Nucleus accumbens (tissue), 56 donors: ENCODE measurements around the gene TSPAN10.

Experiments used
- DNase-seq, 56 donors: peaks; one replicate each; lab custom pipeline; 2025; lab: John Stamatoyannopoulos, UW

TSPAN10 gene

DNA sequence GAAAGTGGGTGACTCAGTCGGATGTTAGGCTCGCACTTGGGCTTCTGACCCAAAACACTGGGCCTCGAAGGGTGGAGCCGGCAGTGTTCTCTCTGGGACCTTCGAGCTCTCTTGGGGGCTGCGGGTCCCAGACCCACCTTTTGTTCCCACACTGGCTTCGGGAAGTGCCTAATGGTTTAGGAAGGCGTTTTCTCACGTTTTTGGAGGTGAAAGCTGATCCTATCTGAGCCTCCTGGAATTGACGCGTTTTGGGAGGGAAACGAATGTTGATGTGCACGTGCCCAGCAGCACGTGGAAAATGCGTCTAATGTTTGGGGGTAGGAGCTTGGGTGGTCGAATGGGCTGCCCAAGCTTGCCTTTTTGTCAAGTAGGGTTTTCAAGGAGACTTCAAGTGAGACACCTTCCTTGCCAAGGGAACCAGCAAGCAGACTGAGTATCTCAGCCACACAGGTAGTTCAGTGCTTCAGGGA, 47.5 kb downstream of the TSPAN10 start:
- peak in 1 of 56 donors; percentile 50 for DNase-seq

DNA sequence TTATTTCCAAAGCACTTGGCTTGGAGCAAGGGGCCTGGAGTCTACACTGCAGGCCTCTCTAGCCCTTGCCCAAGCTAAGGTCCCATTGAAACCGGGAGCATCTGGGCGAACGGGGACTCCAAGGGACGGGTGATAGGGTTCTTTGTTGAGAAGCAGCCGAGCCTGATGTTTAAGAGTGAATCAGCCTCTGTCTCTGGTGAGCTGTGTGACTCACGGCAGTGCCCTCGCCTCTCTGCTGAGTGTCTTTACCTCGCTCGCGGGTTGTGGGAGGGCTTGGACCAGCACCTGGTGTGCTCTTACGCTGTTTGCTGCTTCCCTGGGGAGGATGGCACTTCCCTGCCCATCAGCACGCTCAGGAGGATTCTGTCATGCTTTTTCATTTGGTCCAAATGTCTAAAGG, 48.1 kb downstream of the TSPAN10 start:
- DNase-seq = peak in 16 of 56 donors; percentile 6 to 72 (median 28)

DNA sequence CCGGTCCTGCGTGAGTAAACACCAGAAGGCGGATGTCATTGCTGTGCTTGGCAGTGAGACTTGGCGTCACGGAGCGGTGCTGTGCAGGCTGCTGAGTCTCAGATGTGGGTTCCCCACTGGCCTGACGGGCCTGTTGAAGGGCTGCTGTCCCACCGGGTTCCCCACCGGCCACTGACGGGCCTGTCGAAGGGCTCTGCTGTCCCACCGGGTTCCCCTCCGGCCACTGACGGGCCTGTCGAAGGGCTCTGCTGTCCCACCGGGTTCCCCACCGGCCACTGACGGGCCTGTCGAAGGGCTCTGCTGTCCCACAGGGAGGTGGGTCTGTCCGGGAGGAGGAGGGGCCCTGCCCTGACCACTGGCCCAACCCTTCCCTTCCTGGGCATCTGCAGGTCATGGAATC, 49.6 kb downstream of the TSPAN10 start:
- DNase-seq = no peak

DNA sequence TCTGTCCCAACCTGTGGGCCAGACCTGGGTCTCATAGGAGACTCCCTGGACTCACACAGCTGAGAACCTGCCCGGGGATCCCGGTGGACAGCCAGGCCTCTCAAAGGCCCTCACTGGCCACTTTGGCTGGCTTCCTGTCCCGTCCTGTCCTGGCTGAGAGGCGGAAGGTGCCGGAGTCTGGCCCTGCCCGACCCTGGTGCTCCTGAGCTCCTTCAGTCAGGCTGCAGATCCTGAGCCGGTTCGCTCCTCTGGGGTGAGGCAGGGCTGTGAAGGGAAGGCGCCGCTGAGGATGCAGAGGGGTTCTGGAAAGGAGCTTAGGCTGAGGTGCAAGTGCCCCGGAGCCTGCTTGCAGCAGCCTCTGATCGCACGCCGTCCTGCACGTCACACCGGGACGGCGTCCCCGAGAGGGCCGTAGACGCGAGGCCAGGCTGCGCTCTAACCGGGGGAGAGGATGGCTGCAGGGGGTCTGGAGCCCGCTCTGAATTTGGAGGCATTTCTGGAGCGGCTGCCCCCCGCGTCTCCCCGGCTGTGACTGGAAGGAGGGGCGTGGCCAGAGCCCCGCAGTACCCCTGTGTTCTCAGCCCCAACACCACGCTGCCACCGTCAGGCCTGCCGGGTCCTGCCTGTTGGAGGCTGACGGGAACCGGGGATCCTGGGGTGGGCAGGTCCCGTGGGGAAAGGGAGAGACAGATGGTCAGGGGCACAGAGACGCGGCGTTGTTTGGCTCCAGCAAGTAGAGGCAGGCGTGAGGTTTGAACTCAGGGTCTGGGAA, 51.0 kb downstream of the TSPAN10 start:
- DNase-seq = no peak

DNA sequence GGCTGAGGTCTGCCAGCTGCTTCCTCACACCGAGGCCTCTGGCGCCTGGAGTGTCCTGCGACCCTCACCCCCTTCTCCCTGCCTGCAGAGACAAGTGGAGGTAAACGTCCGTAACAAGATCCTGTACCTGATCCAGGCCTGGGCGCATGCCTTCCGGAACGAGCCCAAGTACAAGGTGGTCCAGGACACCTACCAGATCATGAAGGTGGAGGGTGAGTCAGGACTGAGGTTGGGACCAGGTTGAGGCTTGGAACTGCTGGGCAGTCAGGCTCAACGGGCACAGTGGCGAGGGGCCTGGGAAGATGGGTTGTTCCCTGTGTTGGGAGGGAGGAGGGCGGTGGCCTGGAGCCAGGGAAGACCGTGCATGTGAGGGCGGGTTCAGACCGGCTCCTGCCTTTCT, 51.6 kb downstream of the TSPAN10 start:
- no peak for DNase-seq

DNA sequence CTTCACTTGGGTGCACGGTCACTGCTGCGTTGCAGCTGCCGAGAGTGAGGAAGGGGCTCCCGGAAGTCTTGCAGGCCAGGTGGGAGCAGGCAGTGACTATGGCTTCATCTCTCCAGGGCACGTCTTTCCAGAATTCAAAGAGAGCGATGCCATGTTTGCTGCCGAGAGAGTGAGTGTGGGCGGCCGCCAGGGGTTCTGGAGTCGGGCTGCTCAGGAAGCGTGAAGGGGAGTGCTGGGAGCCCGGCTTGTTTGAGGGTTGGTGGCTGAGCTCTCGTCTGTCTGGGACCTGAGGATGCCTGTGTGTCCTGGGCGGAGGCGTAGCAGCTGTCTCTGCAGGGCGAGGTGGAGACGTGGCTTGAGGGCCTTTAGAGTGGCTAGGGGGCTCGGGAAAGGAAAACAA, 53.1 kb downstream of the TSPAN10 start:
- peak in 5 of 56 donors; percentile 12 to 24 (median 16) for DNase-seq

DNA sequence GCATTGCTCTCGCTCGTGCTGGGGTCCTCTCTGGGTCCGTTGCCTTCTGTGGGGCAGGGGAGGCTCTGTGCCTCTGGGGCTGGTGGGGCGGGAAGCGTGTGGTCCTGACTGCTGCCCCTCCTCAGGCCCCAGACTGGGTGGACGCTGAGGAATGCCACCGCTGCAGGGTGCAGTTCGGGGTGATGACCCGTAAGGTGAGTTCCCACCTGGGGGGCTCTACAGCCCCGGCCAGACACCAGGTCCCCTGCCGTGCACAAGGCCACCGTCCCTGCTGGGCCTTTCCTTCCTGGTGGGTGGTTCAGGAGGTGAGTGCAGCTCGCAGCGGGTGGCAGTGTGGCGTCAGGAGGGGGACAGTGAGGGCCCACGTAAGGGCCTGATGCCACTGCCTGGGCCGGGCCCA, 53.6 kb downstream of the TSPAN10 start:
- DNase-seq = no peak

DNA sequence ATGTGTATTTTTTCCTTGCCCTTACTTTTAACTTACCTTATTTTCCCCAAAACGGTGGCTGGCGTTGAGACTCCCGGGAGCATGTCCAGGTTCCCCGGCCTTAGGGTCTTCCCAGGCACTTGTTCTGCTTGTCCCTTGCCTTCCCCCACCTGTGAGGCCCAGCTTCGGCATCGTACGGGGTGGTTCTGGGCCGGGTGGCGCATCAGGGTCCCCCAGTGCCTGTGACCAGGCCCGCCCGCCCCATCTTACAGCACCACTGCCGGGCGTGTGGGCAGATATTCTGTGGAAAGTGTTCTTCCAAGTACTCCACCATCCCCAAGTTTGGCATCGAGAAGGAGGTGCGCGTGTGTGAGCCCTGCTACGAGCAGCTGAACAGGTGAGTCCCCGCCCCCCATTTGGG, 54.2 kb downstream of the TSPAN10 start:
- no peak for DNase-seq

DNA sequence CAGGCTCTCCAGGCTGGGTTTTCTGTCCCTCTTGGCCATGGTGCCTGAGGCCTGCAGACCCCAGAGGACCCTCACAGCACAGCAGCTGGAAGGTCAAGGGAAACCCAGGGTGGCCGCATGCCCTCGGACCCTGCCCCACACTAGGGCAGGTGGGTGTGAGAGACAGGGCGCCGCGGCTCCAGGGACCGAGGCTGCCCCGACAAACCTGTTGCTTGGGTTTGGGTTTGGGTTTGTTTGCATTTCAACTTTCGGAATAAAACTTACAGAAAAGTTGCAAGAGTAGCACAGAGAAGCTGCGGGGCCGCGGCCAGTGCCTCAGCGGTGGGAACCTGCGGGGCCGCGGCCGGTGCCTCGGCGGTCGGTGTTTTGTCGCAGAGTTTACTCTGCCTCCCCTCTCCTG, 54.6 kb downstream of the TSPAN10 start:
- DNase-seq = no peak

DNA sequence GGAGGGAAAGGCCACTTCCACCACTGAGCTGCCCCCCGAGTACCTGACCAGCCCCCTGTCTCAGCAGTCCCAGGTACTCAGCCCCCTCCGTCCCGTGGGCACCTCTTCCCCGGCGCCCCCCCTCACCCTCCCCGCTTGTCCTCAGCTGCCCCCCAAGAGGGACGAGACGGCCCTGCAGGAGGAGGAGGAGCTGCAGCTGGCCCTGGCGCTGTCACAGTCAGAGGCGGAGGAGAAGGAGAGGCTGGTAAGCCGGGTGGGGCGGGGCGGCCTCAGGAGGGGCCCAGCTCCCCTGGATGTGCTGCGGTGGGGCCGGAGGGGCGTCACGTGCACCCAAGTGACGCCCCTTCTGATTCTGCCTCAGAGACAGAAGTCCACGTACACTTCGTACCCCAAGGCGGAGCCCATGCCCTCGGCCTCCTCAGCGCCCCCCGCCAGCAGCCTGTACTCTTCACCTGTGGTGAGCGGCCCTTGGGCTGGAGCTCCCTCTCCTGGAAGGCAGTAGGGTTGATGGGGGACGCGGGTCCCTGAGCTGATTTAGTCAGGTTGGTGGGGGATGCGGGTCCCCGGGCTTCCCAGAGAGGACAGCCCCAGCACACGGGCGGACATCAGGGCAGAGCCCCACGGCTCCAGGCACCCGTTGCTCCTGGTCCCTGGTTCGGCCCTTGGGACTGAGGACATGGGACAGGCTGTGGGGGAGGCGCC, 56.7 kb downstream of the TSPAN10 start:
- no peak for DNase-seq

DNA sequence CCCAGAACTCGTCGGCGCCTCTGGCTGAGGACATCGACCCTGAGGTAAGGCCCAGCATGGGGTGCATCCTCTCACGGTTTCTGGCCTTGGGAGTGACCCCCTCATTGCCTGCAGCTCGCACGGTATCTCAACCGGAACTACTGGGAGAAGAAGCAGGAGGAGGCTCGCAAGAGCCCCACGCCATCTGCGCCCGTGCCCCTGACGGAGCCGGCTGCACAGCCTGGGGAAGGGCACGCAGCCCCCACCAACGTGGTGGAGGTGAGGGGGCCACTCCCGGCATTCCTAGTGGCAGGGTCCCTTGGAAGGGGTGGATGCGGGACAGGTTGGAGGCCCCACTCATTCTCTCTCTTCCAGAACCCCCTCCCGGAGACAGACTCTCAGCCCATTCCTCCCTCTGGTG, 57.8 kb downstream of the TSPAN10 start:
- no peak for DNase-seq

DNA sequence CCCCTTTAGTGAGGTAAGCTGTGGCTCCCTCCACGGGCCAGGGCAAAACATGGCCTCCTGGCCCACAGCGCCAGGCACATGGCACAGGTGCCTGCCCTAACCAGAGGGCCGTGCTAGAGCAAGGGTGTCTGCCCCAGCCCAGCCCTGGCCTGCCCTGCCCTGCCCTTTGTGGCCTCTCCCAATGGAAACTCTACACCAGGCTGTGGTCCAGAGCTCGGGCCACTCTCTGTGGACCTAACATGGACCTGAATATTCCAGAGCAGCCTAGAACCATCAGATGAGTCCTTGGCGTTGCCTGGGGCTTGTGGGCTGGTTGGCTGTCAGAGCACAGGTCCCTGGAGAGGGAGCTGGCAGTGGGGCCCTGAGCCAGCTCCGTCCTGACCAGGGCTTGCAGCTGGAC, 58.2 kb downstream of the TSPAN10 start:
- no peak for DNase-seq

DNA sequence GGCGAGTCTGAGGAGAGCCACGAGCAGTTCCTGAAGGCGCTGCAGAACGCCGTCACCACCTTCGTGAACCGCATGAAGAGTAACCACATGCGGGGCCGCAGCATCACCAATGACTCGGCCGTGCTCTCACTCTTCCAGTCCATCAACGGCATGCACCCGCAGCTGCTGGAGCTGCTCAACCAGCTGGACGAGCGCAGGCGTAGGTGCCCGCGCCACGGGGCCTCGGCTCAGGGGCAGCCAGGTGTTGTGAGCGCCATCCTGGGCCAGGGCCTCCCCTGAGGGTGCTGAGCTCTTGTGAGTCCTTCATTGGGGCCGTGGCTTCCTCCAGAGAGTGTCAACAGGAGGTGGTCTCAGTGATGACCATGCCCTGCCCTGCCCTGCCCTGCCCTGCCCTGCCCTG, 58.8 kb downstream of the TSPAN10 start:
- no peak for DNase-seq

DNA sequence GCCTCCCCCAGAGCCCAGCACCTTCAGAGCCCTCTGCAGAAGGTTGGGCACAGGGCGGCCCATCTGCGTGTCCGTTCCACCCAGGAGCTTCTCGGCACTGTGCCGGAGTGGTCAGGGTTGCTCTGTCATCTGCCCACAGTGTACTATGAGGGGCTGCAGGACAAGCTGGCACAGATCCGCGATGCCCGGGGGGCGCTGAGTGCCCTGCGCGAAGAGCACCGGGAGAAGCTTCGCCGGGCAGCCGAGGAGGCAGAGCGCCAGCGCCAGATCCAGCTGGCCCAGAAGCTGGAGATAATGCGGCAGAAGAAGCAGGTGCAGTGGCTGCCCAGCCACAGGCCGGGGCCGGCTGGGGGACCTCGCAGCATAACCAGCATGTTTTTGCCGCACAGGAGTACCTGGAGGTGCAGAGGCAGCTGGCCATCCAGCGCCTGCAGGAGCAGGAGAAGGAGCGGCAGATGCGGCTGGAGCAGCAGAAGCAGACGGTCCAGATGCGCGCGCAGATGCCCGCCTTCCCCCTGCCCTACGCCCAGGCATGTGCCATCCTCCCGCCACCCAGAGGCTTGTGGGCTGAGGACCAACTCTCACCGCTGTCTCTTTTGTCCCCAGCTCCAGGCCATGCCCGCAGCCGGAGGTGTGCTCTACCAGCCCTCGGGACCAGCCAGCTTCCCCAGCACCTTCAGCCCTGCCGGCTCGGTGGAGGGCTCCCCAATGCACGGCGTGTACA, 59.4 kb downstream of the TSPAN10 start:
- DNase-seq = no peak

DNA sequence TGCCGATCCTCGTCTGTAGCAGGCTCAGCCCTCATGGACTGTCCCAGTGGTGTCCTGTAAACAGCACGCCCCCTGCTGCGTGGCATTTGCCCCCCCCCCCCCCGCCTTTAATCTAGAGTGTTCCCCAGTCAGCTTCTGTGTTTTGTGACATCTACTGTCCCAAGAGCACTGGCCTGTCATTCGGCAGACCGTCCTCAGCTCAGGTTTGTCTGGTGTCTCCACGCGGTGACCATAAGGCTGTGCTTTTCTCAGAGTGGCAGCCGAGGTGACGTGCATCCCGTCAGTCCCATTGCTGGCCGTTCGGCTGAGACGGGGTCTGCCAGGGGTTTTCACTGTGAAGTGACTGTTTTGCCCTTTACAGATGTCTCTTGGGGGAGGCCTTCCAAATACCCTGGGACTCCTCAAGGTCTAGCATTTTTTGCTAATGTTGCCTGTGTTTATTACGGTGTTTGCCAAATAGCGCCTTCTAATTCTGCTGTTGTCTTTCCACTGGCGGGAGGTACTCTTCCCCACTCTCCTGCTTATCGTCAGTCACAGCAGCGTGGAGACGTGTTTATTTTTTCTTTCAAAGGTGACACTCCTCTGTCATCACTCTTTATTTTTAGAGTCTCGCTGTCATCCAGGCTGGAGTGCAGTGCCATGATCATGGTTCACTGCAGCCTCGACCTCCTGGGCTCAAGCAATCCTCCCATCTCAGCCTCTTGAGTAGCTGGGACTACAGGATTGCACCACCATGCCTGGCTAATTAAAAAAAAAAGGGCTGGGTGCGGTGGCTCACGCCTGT, 60.5 kb downstream of the TSPAN10 start:
- DNase-seq = no peak
